SK-N-SH treated with all-trans-retinoic acid at 6 μM for 48 hours (cell line): Measurements from ENCODE around the gene LYRM4.

Source experiments
- ATAC-seq: fragments of 200-7000 bp; cut with Tn5 transposase; 3 replicates; pipeline ENCODE4 v1.9.1; 2020; ENCODE audit warnings: mild to moderate bottlenecking, moderate library complexity
- ARNTL ChIP-seq: fragments of 450-650 bp; formaldehyde crosslinking; IDR thresholded peaks from 2 replicates; pipeline ENCODE4 v1.5.0; 2020; ENCODE audit warnings: low read depth, mild to moderate bottlenecking, moderate library complexity, borderline replicate concordance
- BACH2 ChIP-seq: fragments of 250-450 bp; sonication (Bioruptor Pico); IDR thresholded peaks from 2 replicates; pipeline ENCODE4 v1.9.0; 2021; ENCODE audit warnings: mild to moderate bottlenecking, borderline replicate concordance
- CREB5 ChIP-seq: fragments of 250-450 bp; sonication (Bioruptor Pico); IDR thresholded peaks from 2 replicates; pipeline ENCODE4 v1.5.1; 2020; ENCODE audit warnings: low read depth, mild to moderate bottlenecking, moderate library complexity
- CSDC2 ChIP-seq: fragments of 250-450 bp; sonication (Bioruptor Pico); IDR thresholded peaks from 2 replicates; pipeline ENCODE4 v1.5.0; 2020; ENCODE audit warnings: mild to moderate bottlenecking, moderate library complexity
- ESRRG ChIP-seq: fragments of 250-450 bp; sonication (Bioruptor Pico); IDR thresholded peaks from 2 replicates; pipeline ENCODE4 v1.6.1; 2021; ENCODE audit warnings: mild to moderate bottlenecking
- GLIS3 ChIP-seq: fragments of 250-450 bp; sonication (Bioruptor Pico); IDR thresholded peaks from 2 replicates; pipeline ENCODE4 v1.5.0; 2020; ENCODE audit warnings: mild to moderate bottlenecking, moderate library complexity
- ISL1 ChIP-seq: fragments of 250-450 bp; sonication (Bioruptor Pico); IDR thresholded peaks from 2 replicates; pipeline ENCODE4 v2.1.2; 2022; ENCODE audit warnings: mild to moderate bottlenecking, moderate library complexity
- OSR1 ChIP-seq: fragments of 250-450 bp; sonication (Bioruptor Pico); IDR thresholded peaks from 2 replicates; pipeline ENCODE4 v1.8.0; 2022; ENCODE audit warnings: moderate library complexity, mild to moderate bottlenecking, inconsistent platforms
- PATZ1 ChIP-seq: fragments of 250-450 bp; sonication (Bioruptor Pico); IDR thresholded peaks from 2 replicates; pipeline ENCODE4 v1.8.0; 2020; ENCODE audit warnings: mild to moderate bottlenecking, moderate library complexity, borderline replicate concordance
- PPARA ChIP-seq: fragments of 250-450 bp; sonication (Bioruptor Pico); IDR thresholded peaks from 2 replicates; pipeline ENCODE4 v1.5.0; 2020; ENCODE audit warnings: mild to moderate bottlenecking, borderline replicate concordance
- RARB ChIP-seq: fragments of 250-450 bp; sonication (Bioruptor Pico); IDR thresholded peaks from 2 replicates; pipeline ENCODE4 v1.8.0; 2021; ENCODE audit warnings: mild to moderate bottlenecking, moderate library complexity
- SNAI2 ChIP-seq: fragments of 250-450 bp; sonication (Bioruptor Pico); IDR thresholded peaks from 2 replicates; pipeline ENCODE4 v1.5.0; 2020; ENCODE audit warnings: mild to moderate bottlenecking, moderate library complexity
- TCF4 ChIP-seq: fragments of 250-450 bp; sonication (Bioruptor Pico); IDR thresholded peaks from 2 replicates; pipeline ENCODE4 v1.8.0; 2021; ENCODE audit warnings: mild to moderate bottlenecking, moderate library complexity, borderline replicate concordance
- TOX ChIP-seq: fragments of 250-450 bp; sonication (Bioruptor Pico); IDR thresholded peaks from 2 replicates; pipeline ENCODE4 v1.8.0; 2021; ENCODE audit warnings: mild to moderate bottlenecking, moderate library complexity, borderline replicate concordance
- TSHZ2 ChIP-seq: fragments of 250-450 bp; sonication (Bioruptor Pico); IDR thresholded peaks from 2 replicates; pipeline ENCODE4 v1.5.0; 2020; ENCODE audit warnings: mild to moderate bottlenecking, moderate library complexity
- ZC3H10 ChIP-seq: fragments of 250-450 bp; sonication (Bioruptor Pico); IDR thresholded peaks from 2 replicates; pipeline ENCODE4 v1.5.1; 2021; ENCODE audit warnings: mild to moderate bottlenecking, moderate library complexity
- ZFP3 ChIP-seq: fragments of 250-450 bp; sonication (Bioruptor Pico); IDR thresholded peaks from 2 replicates; pipeline ENCODE4 v1.5.0; 2020; ENCODE audit warnings: mild to moderate bottlenecking, moderate library complexity
- ZFP30 ChIP-seq: fragments of 450-650 bp; formaldehyde crosslinking; IDR thresholded peaks from 2 replicates; pipeline ENCODE4 v1.5.0; 2022; ENCODE audit warnings: mild to moderate bottlenecking, moderate library complexity
- ZNF565 ChIP-seq: fragments of 450-650 bp; formaldehyde crosslinking; conservative IDR thresholded peaks from 2 replicates; pipeline ENCODE4 v1.5.0; 2020; ENCODE audit warnings: low read depth, mild to moderate bottlenecking, moderate library complexity
- ZNF70 ChIP-seq: fragments of 450-650 bp; formaldehyde crosslinking; IDR thresholded peaks from 2 replicates; pipeline ENCODE4 v1.5.0; 2020; ENCODE audit warnings: mild to moderate bottlenecking, moderate library complexity
- ZNF8 ChIP-seq: fragments of 450-650 bp; formaldehyde crosslinking; IDR thresholded peaks from 2 replicates; pipeline ENCODE4 v1.5.0; 2020; ENCODE audit warnings: mild to moderate bottlenecking, moderate library complexity
- TF ChIP-seq, protein P1 (sequence below): fragments of 250-450 bp; sonication (Bioruptor Pico); IDR thresholded peaks from 2 replicates; pipeline ENCODE4 v1.5.1; 2021; ENCODE audit warnings: mild to moderate bottlenecking, moderate library complexity

The LYRM4 gene

GRCh38 chr6:5136851-5137250 is 123.9 kb downstream of the LYRM4 start:
- TF ChIP-seq ESRRG (CRISPR knock-in tag) = no peak
- TF ChIP-seq, protein P1, sequence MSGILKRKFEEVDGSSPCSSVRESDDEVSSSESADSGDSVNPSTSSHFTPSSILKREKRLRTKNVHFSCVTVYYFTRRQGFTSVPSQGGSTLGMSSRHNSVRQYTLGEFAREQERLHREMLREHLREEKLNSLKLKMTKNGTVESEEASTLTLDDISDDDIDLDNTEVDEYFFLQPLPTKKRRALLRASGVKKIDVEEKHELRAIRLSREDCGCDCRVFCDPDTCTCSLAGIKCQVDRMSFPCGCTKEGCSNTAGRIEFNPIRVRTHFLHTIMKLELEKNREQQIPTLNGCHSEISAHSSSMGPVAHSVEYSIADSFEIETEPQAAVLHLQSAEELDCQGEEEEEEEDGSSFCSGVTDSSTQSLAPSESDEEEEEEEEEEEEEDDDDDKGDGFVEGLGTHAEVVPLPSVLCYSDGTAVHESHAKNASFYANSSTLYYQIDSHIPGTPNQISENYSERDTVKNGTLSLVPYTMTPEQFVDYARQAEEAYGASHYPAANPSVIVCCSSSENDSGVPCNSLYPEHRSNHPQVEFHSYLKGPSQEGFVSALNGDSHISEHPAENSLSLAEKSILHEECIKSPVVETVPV (CRISPR knock-in tag) = no peak
- TF ChIP-seq PPARA (CRISPR knock-in tag) = no peak
- no peak for TF ChIP-seq ZFP30
- no peak for TF ChIP-seq CSDC2
- TF ChIP-seq TOX = no peak
- no peak for TF ChIP-seq ZNF70
- TF ChIP-seq SNAI2 = no peak
- no peak for ATAC-seq

DNA sequence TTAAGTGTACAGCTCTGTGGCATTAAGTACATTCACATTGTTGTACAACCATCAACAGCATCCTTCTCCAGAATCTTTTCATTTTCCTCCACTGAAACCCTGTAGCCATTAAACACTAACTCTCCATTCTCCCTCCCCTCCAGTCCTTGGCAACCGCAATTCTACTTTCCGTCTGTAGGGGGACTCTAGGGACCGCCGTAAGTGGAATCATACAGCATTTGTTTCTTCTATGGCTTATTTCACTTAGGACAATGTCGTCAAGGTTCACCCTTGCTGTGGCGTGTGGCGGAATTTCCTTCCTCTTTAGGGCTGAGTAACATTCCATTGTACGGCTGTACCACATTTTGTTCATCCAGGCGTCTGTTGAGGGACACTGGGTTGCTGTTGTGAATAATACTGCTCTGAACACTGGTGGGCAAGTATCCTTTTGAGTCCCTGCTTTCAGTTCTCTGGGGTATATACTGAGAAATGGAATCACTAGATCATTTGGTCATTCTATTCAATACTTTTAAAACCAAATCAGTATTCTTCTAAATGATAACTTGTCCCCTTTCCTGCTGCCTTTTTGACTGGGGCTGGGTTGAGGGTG is 124.9 kb downstream of the LYRM4 start:
- TF ChIP-seq PPARA (CRISPR knock-in tag) (no peak), ZNF565 (CRISPR knock-in tag) (no peak), ISL1 (no peak), ZNF8 (CRISPR knock-in tag) (no peak), ESRRG (CRISPR knock-in tag) (no peak), RARB (CRISPR knock-in tag) (no peak), CREB5 (CRISPR knock-in tag) (no peak), TCF4 (no peak), OSR1 (no peak), GLIS3 (CRISPR knock-in tag) (no peak), CSDC2 (no peak), ZNF70 (no peak), TOX (no peak), PATZ1 (no peak)
- TF ChIP-seq, protein P1 (CRISPR knock-in tag) = no peak
- ATAC-seq = peak; percentile 90

DNA sequence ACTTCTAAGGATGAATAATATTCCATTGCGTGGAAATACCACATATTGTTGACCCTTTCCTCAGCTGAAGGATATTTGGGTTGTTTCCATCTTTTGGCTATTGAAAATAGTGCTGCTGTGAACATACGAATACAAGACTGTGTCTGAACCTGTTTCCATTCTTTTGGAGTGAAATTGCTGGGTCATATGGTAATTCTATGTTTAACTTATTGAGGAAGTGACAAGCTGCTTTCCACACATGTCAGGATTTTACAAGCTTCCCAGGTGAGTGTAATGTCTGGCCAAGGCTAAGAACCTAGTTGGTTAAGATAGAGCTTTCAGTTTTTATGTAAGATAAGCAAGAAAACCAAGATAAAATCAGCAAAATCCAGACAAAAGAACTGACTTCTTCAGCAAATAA is 126.8 kb downstream of the LYRM4 start:
- ATAC-seq = no peak
- TF ChIP-seq TCF4 (no peak), ZNF8 (CRISPR knock-in tag) (no peak), ZNF565 (CRISPR knock-in tag) (no peak), TSHZ2 (CRISPR knock-in tag) (no peak), BACH2 (CRISPR knock-in tag) (no peak), ZFP3 (no peak), PPARA (CRISPR knock-in tag) (no peak), PATZ1 (no peak), CSDC2 (no peak), GLIS3 (CRISPR knock-in tag) (no peak), ARNTL (CRISPR knock-in tag) (no peak), ZNF70 (no peak), ZFP30 (no peak), ISL1 (no peak), CREB5 (CRISPR knock-in tag) (no peak), ESRRG (CRISPR knock-in tag) (no peak), RARB (CRISPR knock-in tag) (no peak), SNAI2 (no peak), ZC3H10 (no peak)
- TF ChIP-seq, protein P1 (CRISPR knock-in tag) = no peak
